ENCODE results near the gene DEFB121. TPM values are rescaled to one million over a fixed set of nuclear protein-coding genes. Genes with fewer than 3 reads are reported as not detected.

The DEFB121 gene
- not detected in 2 replicates for total RNA-seq
- polyA plus RNA-seq = not detected in 2 replicates
- polyA plus RNA-seq (2011; cell fraction: cytosol; rRNA removed) = not detected in 2 replicates
- polyA plus RNA-seq (2011; cell fraction: nucleus; rRNA removed) = not detected in 2 replicates
- not detected in 2 replicates for polyA plus RNA-seq (2012)
- not detected in 2 replicates for polyA minus RNA-seq
- not detected for polyA minus RNA-seq (2011; cell fraction: cytosol; rRNA and poly(A)+ RNA removed)
- not detected in 2 replicates for polyA minus RNA-seq (2011; cell fraction: nucleus; rRNA and poly(A)+ RNA removed)
- Bru-seq, nascent RNA = not detected
- not detected for BruChase-seq, experiment 1, labeled RNA remaining after a 6-hour chase
- BruChase-seq, experiment 2, labeled RNA remaining after a 2-hour chase = not detected
- long read RNA-seq = 0 reads

DNA sequence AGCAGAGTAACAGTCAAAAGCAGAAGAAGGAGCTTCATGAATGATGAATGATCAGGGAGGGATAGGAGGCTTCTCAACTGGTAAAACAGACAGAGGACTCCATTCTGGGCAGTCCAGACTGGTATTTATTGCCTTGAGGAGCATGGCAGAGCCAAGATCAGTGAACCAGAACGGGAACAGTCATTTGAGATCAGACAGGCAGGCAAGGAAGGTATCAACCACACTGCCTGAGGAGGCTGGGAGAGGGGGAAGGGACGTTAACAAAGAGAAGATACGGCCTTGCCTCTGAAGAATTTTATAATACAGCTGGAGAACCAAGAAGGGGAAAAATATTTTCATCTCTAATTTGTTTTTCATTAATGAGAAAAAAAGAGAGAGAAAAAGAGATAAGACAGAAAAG, at the start of gene DEFB121:
DEFB121 (minus strand) TSS at position 101 of the 400 bp plus-strand sequence; CDS start at position 38, 63 bp downstream.
- FAIRE-seq (no peak), DNase-seq (ENCODE audit: low read depth, low spot score) (no peak)
- BruUV-seq (replicated peaks) = no TSS peak
- H3K9me1 ChIP-seq (replicated peaks; ENCODE audit: control insufficient read depth, extremely low read depth, insufficient read depth, low read length) = no peaks in the 10 kb centered on the region
- ChIA-PET POLR2A (no interaction called here), CTCF (no interaction called here)
- H3K27me3 ChIP-seq (ENCODE audit: control insufficient read depth in 2 of 2, insufficient read depth in 2 of 2, low read length in 2 of 2) = no peaks in the 10 kb centered on the region
- H3K4me3 ChIP-seq (replicated peaks in 1 of 3; ENCODE audit: insufficient read depth in 1 of 3, low read depth in 1 of 3, low read length in 3 of 3) = no peak within 1 kb of the TSS
- no peaks in the 10 kb centered on the region for H3K79me2 ChIP-seq (ENCODE audit: control insufficient read depth, insufficient read depth, low read length)
- dilution Hi-C loops (cut with MboI; ENCODE audit: extremely low pct_ligation_motif_present, low sequenced_read_pairs) = no loop called here
- TF ChIP-seq POLR2AphosphoS5 (IDR thresholded peaks at IDR 0.05; ENCODE audit: insufficient read depth, low read depth, low read length) (no peak), CTCF (IDR thresholded peaks at IDR 0.05; ENCODE audit: extremely low read depth in 1 of 2, insufficient read depth in 1 of 2, low read depth in 1 of 2, low read length in 2 of 2) (no peak), MYC (IDR thresholded peaks at IDR 0.05; ENCODE audit: low read depth, low read length) (no peak), EZH2 (IDR thresholded peaks at IDR 0.05; ENCODE audit: borderline replicate concordance, low read depth, low read length, severe bottlenecking) (no peak), JUN (IDR thresholded peaks at IDR 0.05; ENCODE audit: borderline replicate concordance, insufficient read depth, insufficient read length, low read depth) (no peak), FOS (IDR thresholded peaks at IDR 0.05; ENCODE audit: borderline replicate concordance, insufficient read depth, low read length) (no peak), MAX (IDR thresholded peaks at IDR 0.05; ENCODE audit: insufficient read depth, insufficient read length) (no peak), GATA2 (IDR thresholded peaks at IDR 0.05; ENCODE audit: insufficient read depth, insufficient read length, low read depth, low read length) (no peak), POLR2A (IDR thresholded peaks at IDR 0.05; ENCODE audit: low read depth, low read length) (no peak)
- no peak within 1 kb of the TSS for H3K4me2 ChIP-seq (ENCODE audit: insufficient read depth, low read length)
- H3K9me3 ChIP-seq (replicated peaks; ENCODE audit: control insufficient read depth, insufficient read depth, low read length) = peaks cover 2% of the 10 kb centered on the region
- H3K9ac ChIP-seq (replicated peaks; ENCODE audit: extremely low read depth, insufficient read depth, low read length) = no peak within 1 kb of the TSS
- intact Hi-C loops (cut with micrococcal nuclease) = no loop called here
- no peaks in the 10 kb centered on the region for H3K4me1 ChIP-seq (ENCODE audit: control insufficient read depth, extremely low read depth, insufficient read depth, low read length)
- H3K27ac ChIP-seq (ENCODE audit: insufficient read depth, low read depth, low read length) = no peak within 1 kb of the TSS
- no peak within 1 kb of the TSS for H2AFZ ChIP-seq (ENCODE audit: low read depth, low read length)
- H3K36me3 ChIP-seq (ENCODE audit: control insufficient read depth in 2 of 2, extremely low read depth in 1 of 2, insufficient read depth in 2 of 2, low read length in 2 of 2) = no peaks in the 10 kb centered on the region
- no peaks in the 10 kb centered on the region for H4K20me1 ChIP-seq (replicated peaks; ENCODE audit: control insufficient read depth, extremely low read depth, insufficient read depth, low read length)
